Activated CD8-positive, alpha-beta memory T cell treated with anti-CD3 and anti-CD28 coated beads for 36 hours (primary cell): ENCODE results near the gene C1orf56. TPM values are rescaled to one million over a fixed set of nuclear protein-coding genes. Genes with fewer than 3 reads are reported as not detected.
"Not testable (repeated sequence)": the region's sequence is repeated elsewhere in the genome, so short reads cannot be mapped to it uniquely, and the experiment has no call there.

Experiments used
- CTCF ChIA-PET: fragments of 350-600 bp; sonication (Branson Sonifier 250); formaldehyde crosslinking; loops from one replicate; lab custom pipeline; 2021; ENCODE audit warnings: antibody characterized with exemption; lab: Charles Lee
- POLR2A ChIA-PET: fragments of 350-600 bp; sonication (Branson Sonifier 250); formaldehyde crosslinking; loops from one replicate; lab custom pipeline; 2021; ENCODE audit warnings: antibody characterized with exemption; lab: Charles Lee
- total RNA-seq, 2 experiments: library from RNA; stranded (reverse); gene quantifications; one replicate each; pipeline ENCODE4 v1.2.3, GENCODE V29; 2021

The C1orf56 gene
- total RNA-seq, 2 experiments from 2014 or later = 1.7 to 1.8 TPM

DNA sequence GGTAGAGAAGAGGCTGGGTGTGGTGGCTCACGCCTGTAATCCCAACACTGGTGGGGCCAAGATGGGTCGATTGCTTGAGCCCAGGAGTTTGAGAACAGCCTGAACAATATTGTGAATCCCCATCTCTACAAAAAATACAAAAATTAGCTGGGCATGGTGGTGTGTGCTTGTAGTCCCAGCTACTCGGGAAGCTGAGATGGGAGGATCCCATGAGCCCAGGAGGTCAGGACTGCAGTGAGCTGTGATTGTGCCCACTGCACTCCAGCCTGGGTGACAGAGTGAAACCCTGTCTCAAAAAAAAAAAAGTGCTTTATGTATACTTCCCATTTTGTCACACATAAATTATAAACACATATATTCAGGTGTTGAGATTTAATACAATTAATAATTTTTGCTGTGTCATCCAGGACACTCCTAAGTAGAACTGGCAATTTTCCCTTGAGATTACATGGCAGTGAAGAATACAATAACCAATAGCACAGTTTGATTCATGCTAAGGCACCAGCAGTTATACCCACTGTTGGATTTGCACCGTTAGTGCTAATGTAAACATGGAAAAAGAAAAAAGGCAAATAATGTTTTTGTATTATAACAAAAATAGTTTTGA, 38.5 kb downstream of the C1orf56 start:
- ChIA-PET CTCF (interaction anchor here (0.6 to 1.4 kb wide), 3 partner anchors 14 to 42 kb away, joined by 3 read pairs; partner anchors contain the start of gene GABPB2), POLR2A (no interaction called here)

DNA sequence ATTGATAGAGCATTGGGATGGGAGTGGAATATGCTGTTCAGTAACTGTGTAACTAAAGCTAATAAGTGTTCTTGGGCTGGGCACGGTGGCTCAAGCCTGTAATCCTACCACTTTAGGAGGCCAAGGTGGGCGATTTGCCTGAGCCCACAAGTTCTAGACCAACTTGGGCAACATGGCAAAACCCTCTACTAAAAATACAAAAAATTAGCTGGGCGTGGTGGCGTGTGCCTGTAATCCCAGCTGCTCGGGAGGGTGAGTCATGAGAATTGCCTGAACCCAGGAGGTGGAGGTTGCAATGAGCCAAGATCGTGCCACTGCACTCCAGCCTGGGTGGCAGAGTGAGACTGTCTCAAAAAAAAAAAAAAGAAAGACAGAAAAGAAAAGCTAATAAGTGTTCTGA, 49.9 kb downstream of the C1orf56 start:
- POLR2A ChIA-PET = not testable (repeated sequence)
- CTCF ChIA-PET = interaction anchor here (0.6 to 2.9 kb wide), 3 partner anchors 59 to 110 kb away, joined by 3 to 16 read pairs (median 3); partner anchors contain the start of gene TNFAIP8L2

DNA sequence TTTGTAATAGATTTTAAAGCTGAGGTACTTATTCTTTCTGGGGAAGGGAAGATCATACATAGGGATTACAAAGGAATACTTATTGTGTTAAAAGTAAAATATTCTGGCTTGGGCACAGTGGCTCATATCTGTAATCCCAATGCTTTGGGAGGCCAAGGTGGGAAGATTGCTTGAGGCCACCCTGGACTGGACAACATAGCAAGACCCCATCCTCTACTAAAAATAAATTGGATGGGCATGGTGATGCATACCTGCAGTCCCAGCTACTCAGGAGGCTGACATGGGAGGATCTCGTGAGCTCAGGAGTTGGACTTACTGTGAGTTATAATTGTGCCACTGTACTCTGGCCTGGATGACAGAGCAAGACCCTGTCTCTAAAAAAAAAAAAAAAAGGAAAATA, 50.6 kb downstream of the C1orf56 start:
- ChIA-PET POLR2A (no interaction called here), CTCF (interaction anchor here (0.6 to 2.9 kb wide), 4 partner anchors 40 to 110 kb away, joined by 3 to 16 read pairs (median 3); partner anchors contain the start of gene TNFAIP8L2)

Other genes with a start within 250 kb of the C1orf56 start
- gene CTSK, start 239.5 kb upstream of the C1orf56 start, total RNA-seq = 1 to 10 TPM; 1.9 to 2.2 TPM
- 10 to 100 TPM; 38.8 to 42.4 TPM for gene ARNT, start 171.2 kb upstream of the C1orf56 start, total RNA-seq
- not detected for gene CTXND2, start 160.6 kb upstream of the C1orf56 start, total RNA-seq
- 10 to 100 TPM; 44.0 to 44.2 TPM for gene SETDB1, start 121.4 kb upstream of the C1orf56 start, total RNA-seq
- gene CERS2, start 72.9 kb upstream of the C1orf56 start, total RNA-seq = 100 to 1,000 TPM; 210 to 218 TPM
- under 1 TPM; 0.10 to 0.15 TPM for gene ANXA9, start 65.5 kb upstream of the C1orf56 start, total RNA-seq
- 1 to 10 TPM; 4.8 to 5.7 TPM for gene MINDY1, start 40.8 kb upstream of the C1orf56 start, total RNA-seq
- 10 to 100 TPM; 14.5 to 14.9 TPM for gene PRUNE1, start 39.3 kb upstream of the C1orf56 start, total RNA-seq
- 1 to 10 TPM in 1 of 2 experiments, under 1 TPM in 1; 0.90 to 1.5 TPM for gene BNIPL, start 11.2 kb upstream of the C1orf56 start, total RNA-seq
- 100 to 1,000 TPM; 177 to 178 TPM for gene CDC42SE1, start 11.9 kb downstream of the C1orf56 start, total RNA-seq
- gene MLLT11, start 12.6 kb downstream of the C1orf56 start, total RNA-seq = 1 to 10 TPM; 4.0 to 4.4 TPM
- 10 to 100 TPM; 15.7 to 17.4 TPM for gene GABPB2, start 23.0 kb downstream of the C1orf56 start, total RNA-seq
- 1 to 10 TPM; 1.9 to 2.5 TPM for gene SEMA6C, start 98.9 kb downstream of the C1orf56 start, total RNA-seq
- 10 to 100 TPM; 25.7 to 26.6 TPM for gene TNFAIP8L2, start 108.9 kb downstream of the C1orf56 start, total RNA-seq
- gene LYSMD1, start 118.2 kb downstream of the C1orf56 start, total RNA-seq = 1 to 10 TPM; 4.3 to 4.7 TPM
- 10 to 100 TPM; 83.4 to 87.2 TPM for gene SCNM1, start 118.4 kb downstream of the C1orf56 start, total RNA-seq
- gene TMOD4, start 128.2 kb downstream of the C1orf56 start, total RNA-seq = 1 to 10 TPM in 1 of 2 experiments, under 1 TPM in 1; 0.78 to 2.1 TPM
- 10 to 100 TPM; 73.5 to 80.3 TPM for gene VPS72, start 142.4 kb downstream of the C1orf56 start, total RNA-seq
- gene PIP5K1A, start 150.8 kb downstream of the C1orf56 start, total RNA-seq = 10 to 100 TPM; 74.7 to 78.6 TPM
- 100 to 1,000 TPM; 239 to 258 TPM for gene PSMD4, start 207.0 kb downstream of the C1orf56 start, total RNA-seq
- gene ZNF687, start 234.5 kb downstream of the C1orf56 start, total RNA-seq = 10 to 100 TPM; 21.6 to 22.2 TPM